HepG2 (cell line): Measurements from ENCODE around the gene LZTS2. TPM values are rescaled to one million over a fixed set of nuclear protein-coding genes. Genes with fewer than 3 reads are reported as not detected.

ENCODE experiments used
- GTF2F1 ChIP-seq: fragments of 150-350 bp; IDR thresholded peaks from 2 replicates; pipeline ENCODE4 v1.6.1; 2014; ENCODE audit warnings: low read length
- NFRKB ChIP-seq: fragments of 450-650 bp; IDR thresholded peaks from 2 replicates; pipeline ENCODE4 v1.6.1; 2017
- PATZ1 ChIP-seq: sonication (generic); formaldehyde crosslinking; IDR thresholded peaks from 2 replicates; pipeline ENCODE4 v1.4.0; 2020; ENCODE audit warnings: missing genetic modification reagents
- SOX13 ChIP-seq, 3 experiments: fragments of 450-650 bp in 1 of 3; sonication (generic) in 1 of 3; formaldehyde crosslinking in 1 of 3; IDR thresholded peaks in 2 of 3; conservative IDR thresholded peaks in 1 of 3; 2 replicates each; pipeline versions ENCODE4 v1.5.0 to v1.6.1; 2016 to 2020; ENCODE audit warnings: antibody characterized with exemption in 1 of 3, mild to moderate bottlenecking in 1 of 3, missing compliant biosample characterization in 1 of 3, missing genetic modification reagents in 1 of 3, moderate library complexity in 1 of 3
- SOX6 ChIP-seq, 2 experiments: fragments of 450-650 bp in 1 of 2; sonication (generic) in 1 of 2; formaldehyde crosslinking in 1 of 2; IDR thresholded peaks; 2 replicates each; pipeline versions ENCODE4 v1.4.0 to v1.6.1; 2017 to 2020; ENCODE audit warnings: antibody characterized with exemption in 1 of 2, mild to moderate bottlenecking in 1 of 2, missing genetic modification reagents in 1 of 2
- SUZ12 ChIP-seq: fragments of 150-350 bp; IDR thresholded peaks from 2 replicates; pipeline ENCODE4 v1.6.1; 2014; ENCODE audit warnings: low read depth, low read length
- THAP11 ChIP-seq: IDR thresholded peaks from 2 replicates; pipeline ENCODE4 v1.6.1; 2016; ENCODE audit warnings: missing biosample characterization, missing genetic modification reagents
- ZBTB34 ChIP-seq: sonication (generic); formaldehyde crosslinking; IDR thresholded peaks from 2 replicates; pipeline ENCODE4 v1.8.0; 2022; ENCODE audit warnings: mild to moderate bottlenecking, missing genetic modification reagents
- ZBTB49 ChIP-seq: sonication (generic); formaldehyde crosslinking; IDR thresholded peaks from 2 replicates; pipeline ENCODE4 v1.4.0; 2020; ENCODE audit warnings: missing genetic modification reagents, borderline replicate concordance
- ZFP62 ChIP-seq: sonication (generic); formaldehyde crosslinking; IDR thresholded peaks from 2 replicates; pipeline ENCODE4 v1.4.0; 2020; ENCODE audit warnings: missing genetic modification reagents
- ZNF773 ChIP-seq: sonication (generic); formaldehyde crosslinking; IDR thresholded peaks from 2 replicates; pipeline ENCODE4 v1.4.0; 2020; ENCODE audit warnings: missing genetic modification reagents, borderline replicate concordance
- polyA plus RNA-seq, 8 experiments: library from polyadenylated mRNA; depleted of rRNA in 3 of 8; stranded (reverse) in 7 of 8; unstranded in 1 of 8; fragments of >200 nt; fragmentation: Illumina TruSeq in 4 of 8; extraction: Trizol in 4 of 8; gene quantifications; 2 replicates each; pipeline versions ENCODE4 v1.2.1 to v1.2.3, GENCODE V29; 2011 to 2016; ENCODE audit warnings: low read depth in 4 of 8, missing spikeins in 1 of 8, mixed read lengths in 1 of 8; ENCODE audit not compliant: insufficient read depth in 1 of 8
- total RNA-seq, 5 experiments: library from RNA; depleted of rRNA; stranded (reverse); fragments of >200 nt; fragmentation: Illumina TruSeq; extraction: Trizol; gene quantifications; 2 replicates each; pipeline ENCODE4 v1.2.3, GENCODE V29; 2016; ENCODE audit warnings: low read depth in 1 of 5
- TF ChIP-seq, protein P1 (sequence below): IDR thresholded peaks from 2 replicates; pipeline ENCODE4 v1.6.1; 2016; ENCODE audit warnings: low read depth, control low read depth
- TF ChIP-seq, protein P2 (sequence below): sonication (generic); formaldehyde crosslinking; conservative IDR thresholded peaks from 2 replicates; pipeline ENCODE4 v1.8.1; 2023; ENCODE audit warnings: missing genetic modification reagents
- TF ChIP-seq, protein P3 (sequence below): sonication (generic); formaldehyde crosslinking; IDR thresholded peaks from 2 replicates; pipeline ENCODE4 v1.5.1; 2020; ENCODE audit warnings: missing genetic modification reagents, mild to moderate bottlenecking, borderline replicate concordance
- TF ChIP-seq, protein P4 (sequence below): sonication (generic); formaldehyde crosslinking; IDR thresholded peaks from 2 replicates; pipeline ENCODE4 v1.9.0; 2021; ENCODE audit warnings: missing genetic modification reagents, mild to moderate bottlenecking, borderline replicate concordance

Gene LZTS2
- total and polyA plus RNA-seq, 2 of the 13 experiments (the other 11 are each of a cell fraction or from before 2014, with no cell fraction given): 43.6 to 65.6 TPM

GRCh38 chr10:101012525-101013364, 13.1 kb downstream of the LZTS2 start (continued):
- TF ChIP-seq, protein P1, sequence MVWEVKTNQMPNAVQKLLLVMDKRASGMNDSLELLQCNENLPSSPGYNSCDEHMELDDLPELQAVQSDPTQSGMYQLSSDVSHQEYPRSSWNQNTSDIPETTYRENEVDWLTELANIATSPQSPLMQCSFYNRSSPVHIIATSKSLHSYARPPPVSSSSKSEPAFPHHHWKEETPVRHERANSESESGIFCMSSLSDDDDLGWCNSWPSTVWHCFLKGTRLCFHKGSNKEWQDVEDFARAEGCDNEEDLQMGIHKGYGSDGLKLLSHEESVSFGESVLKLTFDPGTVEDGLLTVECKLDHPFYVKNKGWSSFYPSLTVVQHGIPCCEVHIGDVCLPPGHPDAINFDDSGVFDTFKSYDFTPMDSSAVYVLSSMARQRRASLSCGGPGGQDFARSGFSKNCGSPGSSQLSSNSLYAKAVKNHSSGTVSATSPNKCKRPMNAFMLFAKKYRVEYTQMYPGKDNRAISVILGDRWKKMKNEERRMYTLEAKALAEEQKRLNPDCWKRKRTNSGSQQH (CRISPR knock-in tag): 0 out of 2 replicates have a peak, but pooled peaks have one; percentile 57
- TF ChIP-seq, protein P2, sequence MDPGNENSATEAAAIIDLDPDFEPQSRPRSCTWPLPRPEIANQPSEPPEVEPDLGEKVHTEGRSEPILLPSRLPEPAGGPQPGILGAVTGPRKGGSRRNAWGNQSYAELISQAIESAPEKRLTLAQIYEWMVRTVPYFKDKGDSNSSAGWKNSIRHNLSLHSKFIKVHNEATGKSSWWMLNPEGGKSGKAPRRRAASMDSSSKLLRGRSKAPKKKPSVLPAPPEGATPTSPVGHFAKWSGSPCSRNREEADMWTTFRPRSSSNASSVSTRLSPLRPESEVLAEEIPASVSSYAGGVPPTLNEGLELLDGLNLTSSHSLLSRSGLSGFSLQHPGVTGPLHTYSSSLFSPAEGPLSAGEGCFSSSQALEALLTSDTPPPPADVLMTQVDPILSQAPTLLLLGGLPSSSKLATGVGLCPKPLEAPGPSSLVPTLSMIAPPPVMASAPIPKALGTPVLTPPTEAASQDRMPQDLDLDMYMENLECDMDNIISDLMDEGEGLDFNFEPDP (CRISPR knock-in tag): no peak
- TF ChIP-seq ZNF773 (CRISPR knock-in tag): no peak
- TF ChIP-seq NFRKB: no peak
- TF ChIP-seq, protein P3, sequence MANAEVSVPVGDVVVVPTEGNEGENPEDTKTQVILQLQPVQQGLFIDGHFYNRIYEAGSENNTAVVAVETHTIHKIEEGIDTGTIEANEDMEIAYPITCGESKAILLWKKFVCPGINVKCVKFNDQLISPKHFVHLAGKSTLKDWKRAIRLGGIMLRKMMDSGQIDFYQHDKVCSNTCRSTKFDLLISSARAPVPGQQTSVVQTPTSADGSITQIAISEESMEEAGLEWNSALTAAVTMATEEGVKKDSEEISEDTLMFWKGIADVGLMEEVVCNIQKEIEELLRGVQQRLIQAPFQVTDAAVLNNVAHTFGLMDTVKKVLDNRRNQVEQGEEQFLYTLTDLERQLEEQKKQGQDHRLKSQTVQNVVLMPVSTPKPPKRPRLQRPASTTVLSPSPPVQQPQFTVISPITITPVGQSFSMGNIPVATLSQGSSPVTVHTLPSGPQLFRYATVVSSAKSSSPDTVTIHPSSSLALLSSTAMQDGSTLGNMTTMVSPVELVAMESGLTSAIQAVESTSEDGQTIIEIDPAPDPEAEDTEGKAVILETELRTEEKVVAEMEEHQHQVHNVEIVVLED: no peak
- TF ChIP-seq, protein P4, sequence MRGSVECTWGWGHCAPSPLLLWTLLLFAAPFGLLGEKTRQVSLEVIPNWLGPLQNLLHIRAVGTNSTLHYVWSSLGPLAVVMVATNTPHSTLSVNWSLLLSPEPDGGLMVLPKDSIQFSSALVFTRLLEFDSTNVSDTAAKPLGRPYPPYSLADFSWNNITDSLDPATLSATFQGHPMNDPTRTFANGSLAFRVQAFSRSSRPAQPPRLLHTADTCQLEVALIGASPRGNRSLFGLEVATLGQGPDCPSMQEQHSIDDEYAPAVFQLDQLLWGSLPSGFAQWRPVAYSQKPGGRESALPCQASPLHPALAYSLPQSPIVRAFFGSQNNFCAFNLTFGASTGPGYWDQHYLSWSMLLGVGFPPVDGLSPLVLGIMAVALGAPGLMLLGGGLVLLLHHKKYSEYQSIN (CRISPR knock-in tag): no peak
- TF ChIP-seq SOX13 (IDR thresholded peaks at IDR 0.05): no peak
- TF ChIP-seq SOX13 (CRISPR knock-in tag; conservative IDR thresholded peaks at IDR 0.05 in 1 of 2, IDR thresholded peaks at IDR 0.05 in 1 of 2): peak in 1 of 2 experiments; percentile 24; a peak in 1 of 4 replicates
- TF ChIP-seq SOX6 (IDR thresholded peaks at IDR 0.05): no peak
- no peak for TF ChIP-seq SOX6 (CRISPR knock-in tag; IDR thresholded peaks at IDR 0.05)
- TF ChIP-seq SUZ12: no peak
- TF ChIP-seq ZFP62 (CRISPR knock-in tag): no peak
- no peak for TF ChIP-seq ZBTB34
- TF ChIP-seq PATZ1 (CRISPR knock-in tag): peak; percentile 62; the same call in 1 of the 2 replicates
- peak; percentile 40 for TF ChIP-seq THAP11 (CRISPR knock-in tag)
- TF ChIP-seq ZBTB49 (CRISPR knock-in tag): 0 out of 2 replicates have a peak, but pooled peaks have one; percentile 8
- no peak for TF ChIP-seq GTF2F1
